Epithelial cell of proximal tubule (primary cell): ENCODE data around the gene ADAMTSL1. TPM values are rescaled to one million over a fixed set of nuclear protein-coding genes. Genes with fewer than 3 reads are reported as not detected.

ENCODE experiments used
- DNase-seq: peaks from one replicate; pipeline ENCODE4 v3.0.0-alpha.2; 2011; ENCODE audit warnings: low read depth
- H3K4me3 ChIP-seq: 2 replicates; pipeline ENCODE4 v1.5.1; 2011; ENCODE audit warnings: low read depth, mild to moderate bottlenecking, low read length
- CTCF ChIP-seq: conservative IDR thresholded peaks from 2 replicates; pipeline ENCODE4 v1.5.1; 2012; ENCODE audit warnings: low read depth, mild to moderate bottlenecking, low read length
- total RNA-seq: library from RNA; depleted of rRNA; stranded (reverse); fragments of >200 nt; gene quantifications from 2 replicates; pipeline ENCODE4 v1.2.3, GENCODE V29; 2015

ADAMTSL1 gene
- total RNA-seq, 1 donor from 2014 or later, result 2.8 TPM

DNA sequence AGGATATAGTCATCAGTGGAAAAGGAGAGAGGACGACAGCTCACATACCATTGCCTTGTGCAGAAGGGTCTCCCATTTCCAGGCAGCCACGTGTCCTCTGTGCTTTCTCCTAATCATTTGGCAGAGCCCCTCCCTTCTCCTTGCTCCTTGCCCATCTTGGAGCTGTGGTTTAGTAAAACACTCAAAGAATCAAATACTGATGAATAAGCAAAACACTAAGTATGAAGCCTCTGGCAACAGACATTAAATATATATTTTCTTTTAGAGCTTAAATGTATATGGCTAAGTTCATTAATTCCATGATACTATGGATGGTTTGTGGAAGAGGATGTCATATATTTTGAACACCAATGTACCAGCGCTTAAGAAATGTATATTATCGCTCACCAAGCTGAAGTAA lies 280.6 kb downstream of the ADAMTSL1 start:
- no peak for DNase-seq
- TF ChIP-seq CTCF, result no peak
- no peak overlapping the region for H3K4me3 ChIP-seq

DNA sequence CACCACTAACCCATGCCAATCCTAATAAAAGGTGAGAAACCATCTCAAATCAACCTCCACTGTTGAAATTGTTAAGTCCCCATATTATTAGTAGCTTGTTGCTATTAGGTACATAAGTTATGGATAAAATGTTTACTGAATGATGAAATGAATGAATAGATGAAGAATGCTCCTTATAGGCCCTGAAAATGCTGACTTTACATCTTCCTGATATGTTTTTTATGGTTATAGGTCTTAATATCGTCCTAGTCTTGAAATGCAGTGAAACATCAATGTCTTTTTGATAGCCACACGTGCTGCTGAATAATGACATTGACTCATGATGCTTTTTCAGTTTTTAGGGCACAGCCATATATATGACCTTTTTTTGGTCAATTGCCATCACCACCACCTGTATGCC lies 281.3 kb downstream of the ADAMTSL1 start:
- no peak overlapping the region for H3K4me3 ChIP-seq
- DNase-seq, result no peak
- TF ChIP-seq CTCF, result no peak

DNA sequence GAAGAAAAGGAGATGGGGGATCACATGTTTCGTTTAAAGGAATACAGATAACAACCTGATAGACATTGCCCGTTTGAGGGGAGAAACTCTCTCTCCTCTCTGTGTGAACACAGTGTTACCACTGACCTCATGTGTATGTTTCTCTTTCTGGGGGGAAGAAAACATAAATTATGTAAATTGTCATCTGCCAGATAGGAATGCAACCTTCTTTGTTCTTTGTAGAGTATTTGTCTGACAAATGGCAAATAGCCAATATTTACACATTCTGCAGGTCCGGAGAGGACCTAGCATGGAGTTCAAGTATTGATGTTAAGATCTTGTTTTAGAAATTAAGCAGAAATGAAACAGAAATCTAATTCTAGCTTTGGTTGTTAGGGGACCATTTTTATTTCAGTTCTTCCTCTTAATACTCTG lies 282.8 kb downstream of the ADAMTSL1 start:
- no peak overlapping the region for H3K4me3 ChIP-seq
- DNase-seq, result no peak
- TF ChIP-seq CTCF, result no peak

GRCh38 chr9:18759827-18760226 lies 285.9 kb downstream of the ADAMTSL1 start:
- H3K4me3 ChIP-seq, result no peak overlapping the region
- TF ChIP-seq CTCF, result no peak
- DNase-seq, result no peak

DNA sequence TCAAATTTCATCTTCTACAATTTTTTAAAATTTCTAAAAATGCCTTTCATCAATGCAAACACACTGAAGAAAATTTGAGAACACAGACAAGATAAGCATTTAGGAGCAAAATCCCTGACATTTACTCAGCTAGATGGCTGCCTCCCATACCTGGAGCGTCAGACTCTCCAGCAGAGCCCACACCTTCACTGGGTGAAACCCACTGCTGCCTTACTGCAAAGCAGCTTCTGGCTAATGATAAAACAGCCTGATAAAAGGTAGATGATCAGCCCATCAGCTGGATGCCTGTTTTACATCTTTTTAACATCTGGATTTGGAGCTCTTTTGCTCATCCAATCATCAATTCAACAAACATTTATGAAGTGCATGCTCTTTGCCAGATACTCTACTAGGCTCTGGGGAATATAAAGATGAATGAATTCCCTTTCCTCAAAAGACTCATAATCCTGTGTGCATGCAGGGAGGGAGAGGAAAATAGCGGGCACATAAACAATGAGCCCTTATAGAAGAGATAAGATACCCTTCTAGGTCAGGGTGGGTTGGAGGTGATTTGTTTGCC lies 287.9 kb downstream of the ADAMTSL1 start:
- no peak overlapping the region for H3K4me3 ChIP-seq
- no peak for TF ChIP-seq CTCF

DNA sequence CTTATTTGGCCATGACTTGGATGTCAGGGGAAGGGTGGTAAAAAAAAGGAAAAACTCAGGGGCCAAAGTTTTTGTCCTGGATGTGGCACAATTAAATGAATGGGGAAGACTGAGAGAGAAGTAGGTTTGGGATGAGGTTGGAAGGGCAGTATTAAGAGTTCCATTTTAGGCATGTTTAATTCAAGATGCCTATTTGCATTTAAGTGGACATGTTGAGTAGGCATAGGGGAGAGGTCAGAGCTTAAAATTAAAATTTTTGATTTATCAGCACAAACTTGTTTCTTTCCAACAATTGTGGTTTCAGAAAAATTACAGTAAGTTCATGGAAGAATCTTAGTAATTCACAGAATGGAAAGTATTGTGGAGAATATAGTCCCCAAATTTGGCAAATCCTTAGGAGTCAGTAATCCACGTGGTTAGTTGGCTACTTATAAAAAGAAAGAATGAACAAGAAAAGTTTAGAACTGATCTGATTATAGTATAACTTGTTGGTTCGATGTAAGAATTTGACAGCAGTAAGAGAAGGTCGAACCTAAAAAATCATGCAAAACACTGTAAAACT lies 293.1 kb downstream of the ADAMTSL1 start:
- DNase-seq, result no peak
- no peak overlapping the region for H3K4me3 ChIP-seq
- no peak for TF ChIP-seq CTCF

More for the DNA sequence above, 287.9 kb downstream of the ADAMTSL1 start:
- no peak for DNase-seq

- no peak for TF ChIP-seq CTCF
- DNase-seq, result no peak
- no peak overlapping the region for H3K4me3 ChIP-seq
Measured at GRCh38 chr9:18768951-18769622, 295.1 kb downstream of the ADAMTSL1 start.
